ENCODE measurements around the gene POLD2.

POLD2 gene

DNA sequence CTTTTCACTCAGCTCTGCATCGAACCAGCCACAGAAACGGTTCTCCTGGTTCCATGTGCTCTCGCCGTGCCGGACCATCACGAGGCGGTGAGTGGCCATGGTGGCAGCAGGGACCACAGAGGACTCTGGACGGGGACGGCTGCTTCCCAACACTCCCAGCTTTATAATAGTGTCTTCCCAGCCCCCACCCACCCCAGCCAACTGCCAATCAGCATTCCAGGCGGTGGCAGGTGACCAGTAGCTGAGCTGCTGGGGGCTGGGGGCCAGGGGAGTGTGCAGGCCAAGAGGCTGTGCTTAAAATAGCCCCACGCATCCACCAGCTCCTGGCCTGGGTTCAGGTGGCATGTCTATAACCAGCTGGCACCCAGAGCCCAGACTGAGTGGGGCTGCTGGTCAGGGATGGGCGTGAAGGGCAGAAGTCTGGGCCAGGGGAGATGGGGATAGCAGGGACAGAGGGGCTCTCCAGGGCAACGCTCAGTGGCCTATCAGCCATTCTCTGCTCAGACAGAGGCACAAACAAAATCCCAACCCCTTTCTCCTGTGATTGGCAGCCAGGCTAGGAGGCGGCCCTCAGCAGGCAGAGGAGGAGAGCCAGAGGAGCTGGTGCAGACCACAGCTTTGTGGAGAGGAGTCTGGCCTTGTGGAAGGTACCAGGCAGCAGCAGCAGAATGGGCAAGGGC lies 57.8 kb downstream of the POLD2 start, which contains the start of gene PGAM2:
Gene PGAM2 (minus strand): TSS at position 137 of the 680 bp plus-strand sequence. CDS start 38 bp downstream, at position 99.
- DNase-seq (ENCODE audit: low read depth, low spot score) = no peak

DNA sequence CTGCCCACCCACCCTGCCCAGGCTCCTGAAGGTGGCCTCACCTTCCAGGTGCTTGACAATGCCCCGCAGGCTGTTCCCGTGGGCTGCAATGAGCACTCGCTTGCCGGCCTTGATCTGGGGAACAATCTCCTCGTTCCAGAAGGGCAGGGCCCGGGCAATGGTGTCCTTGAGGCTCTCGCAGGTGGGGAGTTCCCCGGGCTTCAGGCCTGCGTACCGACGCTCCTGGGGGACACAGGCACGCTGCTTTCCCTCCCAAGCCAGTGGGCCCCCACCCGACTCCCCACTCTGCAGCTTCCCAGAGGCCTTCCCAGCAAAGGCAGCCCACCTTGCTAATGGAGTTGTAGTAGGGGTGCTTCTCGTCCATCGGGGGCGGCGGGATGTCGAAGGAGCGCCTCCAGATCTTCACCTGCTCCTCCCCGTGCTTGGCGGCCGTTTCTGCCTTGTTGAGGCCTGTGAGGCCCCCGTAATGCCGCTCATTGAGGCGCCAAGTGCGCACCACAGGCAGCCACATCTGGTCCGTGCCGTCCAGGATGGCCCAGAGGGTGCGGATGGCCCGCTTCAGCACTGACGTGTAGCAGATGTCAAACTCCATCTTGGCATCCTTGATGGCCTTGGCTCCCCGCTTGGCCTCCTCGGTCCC lies 58.4 kb downstream of the POLD2 start:
- DNase-seq (ENCODE audit: low read depth, low spot score) = no peak

Measured in brain pericyte (primary cell).